Muscle of back (tissue), 11 donors: ENCODE data around the gene TMEM260. TPM values are rescaled to one million over a fixed set of nuclear protein-coding genes. Genes with fewer than 3 reads are reported as not detected.
"Not testable (repeated sequence)": the region's sequence is repeated elsewhere in the genome, so short reads cannot be mapped to it uniquely, and the experiment has no call there.

Source experiments
- DNase-seq, 3 donors: peaks; one replicate each; pipeline versions ENCODE4 v3.0.0 to v3.0.0-alpha.2; 2013
- polyA plus RNA-seq, 10 donors: library from polyadenylated mRNA; unstranded; fragments of 120-200 nt; gene quantifications; one replicate each; pipeline ENCODE4 v1.2.1, GENCODE V29; 2013; ENCODE audit not compliant: insufficient read length in 10 of 10

TMEM260 gene
- polyA plus RNA-seq, 10 donors, result 9.7 to 15.9 (median 12.2) TPM

DNA sequence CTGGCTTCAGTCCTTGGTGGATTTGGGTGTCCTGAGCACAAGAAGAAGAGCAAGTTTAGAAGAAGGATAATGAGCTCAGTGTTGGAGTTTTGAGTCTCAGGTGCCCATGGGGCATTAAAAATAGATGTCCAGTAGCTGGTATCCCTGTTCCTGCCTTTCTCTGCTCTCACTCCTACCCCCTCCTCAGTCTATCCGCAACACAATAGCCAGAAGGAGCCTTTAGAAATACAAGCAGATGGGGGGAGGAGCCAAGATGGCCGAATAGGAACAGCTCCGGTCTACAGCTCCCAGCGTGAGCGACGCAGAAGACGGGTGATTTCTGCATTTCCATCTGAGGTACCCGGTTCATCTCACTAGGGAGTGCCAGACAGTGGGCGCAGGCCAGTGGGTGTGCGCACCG lies 87.7 kb downstream of the TMEM260 start:
- not testable (repeated sequence) for DNase-seq

DNA sequence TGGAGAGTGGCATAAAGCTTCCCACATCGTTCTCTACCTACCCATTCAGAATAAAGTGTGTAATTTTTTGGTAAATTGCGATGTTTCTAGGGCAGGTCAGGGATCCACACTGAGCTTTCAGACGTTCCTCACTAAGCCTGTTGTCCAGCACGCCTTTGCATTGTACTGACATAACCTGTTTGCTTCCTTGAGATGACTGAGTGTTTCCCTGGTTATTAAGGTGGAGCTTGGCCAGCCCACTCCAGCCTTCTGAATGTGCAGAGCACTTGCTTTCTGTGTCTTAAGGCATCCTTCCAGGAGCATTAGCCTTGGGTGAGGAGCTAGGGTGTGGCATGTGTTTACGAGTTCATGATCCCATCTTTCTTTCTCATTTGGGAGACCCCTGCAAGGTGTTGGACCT lies 96.4 kb downstream of the TMEM260 start:
- DNase-seq, result no peak

DNA sequence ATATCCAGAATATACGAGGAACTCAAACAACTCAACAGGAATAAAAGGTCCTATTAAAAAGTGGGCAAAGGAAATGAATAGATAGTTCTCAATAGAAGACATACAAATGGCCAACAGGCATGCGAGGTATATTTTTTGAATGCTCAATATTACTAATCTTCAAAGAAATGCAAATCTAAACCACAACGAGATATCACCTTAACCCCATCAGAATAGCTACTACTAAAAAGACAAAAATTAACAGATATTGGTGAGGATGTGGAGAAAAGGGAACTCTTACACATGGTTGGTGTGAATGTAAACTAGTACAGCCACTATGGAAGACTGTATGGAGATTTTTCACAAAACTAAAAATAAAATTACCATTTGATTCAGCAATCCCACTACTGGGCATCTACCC lies 99.2 kb downstream of the TMEM260 start:
- no peak for DNase-seq

DNA sequence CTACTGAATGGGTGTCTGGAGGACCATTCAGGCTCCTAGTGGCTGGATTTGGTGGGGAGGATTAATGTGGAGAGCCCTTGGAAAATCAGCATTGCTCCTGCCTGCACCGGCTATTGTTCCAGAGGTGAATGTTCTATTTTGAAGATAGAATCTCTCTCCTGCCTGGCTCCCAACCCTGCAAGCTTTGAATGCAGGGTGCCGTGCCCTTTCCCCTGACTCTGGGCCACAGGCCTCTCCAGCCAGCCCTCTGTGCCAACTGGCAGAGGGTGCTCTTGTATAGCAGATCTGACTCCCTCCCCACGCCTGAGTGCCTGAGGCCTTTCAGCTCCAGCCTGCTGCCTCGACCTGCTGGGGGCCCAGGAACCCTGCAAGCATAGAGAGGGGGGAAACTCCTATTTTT lies 106.8 kb downstream of the TMEM260 start:
- DNase-seq, result no peak

DNA sequence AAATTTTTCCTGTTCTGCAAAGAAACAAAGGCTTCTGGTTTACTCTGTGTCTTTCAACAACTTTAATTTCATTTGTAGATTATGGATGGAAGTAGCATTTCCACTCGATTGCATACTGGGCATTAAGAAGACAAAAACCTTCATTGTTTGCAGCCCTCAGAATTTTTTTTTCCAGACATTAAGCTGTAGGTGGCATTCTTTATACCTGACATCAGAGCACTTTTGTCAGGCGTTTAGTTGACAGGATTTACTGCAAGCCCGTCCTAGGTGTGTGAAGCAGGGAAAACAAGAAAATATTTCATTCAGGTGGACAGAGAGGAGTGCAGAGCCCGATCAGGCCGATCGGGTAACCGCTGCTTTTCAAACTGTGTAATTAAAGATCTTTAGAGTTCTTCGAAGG lies 107.5 kb downstream of the TMEM260 start:
- no peak for DNase-seq

DNA sequence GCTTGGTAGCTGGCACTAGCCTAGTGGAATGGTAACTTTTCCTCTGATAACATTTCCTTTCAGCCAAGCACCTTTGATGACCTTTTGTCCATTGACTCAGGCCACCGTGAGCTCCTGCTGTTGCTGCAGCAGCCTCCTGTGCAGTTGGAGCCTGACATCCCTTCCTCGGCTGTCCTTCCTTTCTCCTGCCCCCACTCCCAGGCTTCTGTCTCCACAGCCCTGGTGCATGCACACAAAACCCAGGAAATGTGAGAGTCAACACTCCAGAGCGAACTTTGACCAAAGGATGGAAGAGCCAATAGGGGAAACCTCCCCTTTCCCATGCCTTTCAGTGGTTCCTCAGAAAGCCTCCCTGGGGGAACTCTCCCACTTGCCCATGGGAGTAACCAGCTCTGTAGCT lies 115.0 kb downstream of the TMEM260 start:
- no peak for DNase-seq

DNA sequence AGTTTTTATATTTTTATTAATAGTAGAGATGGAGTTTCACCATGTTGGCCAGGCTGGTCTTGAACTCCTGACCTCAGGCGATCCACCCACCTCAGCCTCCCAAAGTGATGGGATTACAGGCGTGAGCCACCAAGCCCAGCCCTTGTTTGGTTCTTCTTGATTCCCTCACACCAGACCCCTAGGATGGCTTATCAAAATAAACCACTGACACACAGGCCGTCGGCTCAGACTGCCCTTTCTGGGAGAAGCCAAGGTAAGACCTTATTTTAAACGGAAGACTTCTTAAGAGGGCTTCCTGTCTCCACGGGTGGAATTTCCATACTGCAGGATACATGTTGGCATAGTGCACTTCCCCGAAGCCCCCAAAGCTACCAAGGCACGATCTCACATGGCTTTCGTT lies 115.6 kb downstream of the TMEM260 start:
- not testable (repeated sequence) for DNase-seq

Other genes starting within 250 kb of the TMEM260 start
- not detected for gene OTX2, start 230.7 kb downstream of the TMEM260 start, polyA plus RNA-seq